Kidney capillary endothelial cell (primary cell): ENCODE results near the gene PTDSS2.

Source experiments
- DNase-seq: peaks from one replicate; pipeline ENCODE4 v3.0.0-alpha.2; 2018; ENCODE audit warnings: low spot score

PTDSS2 gene

GRCh38 chr11:492427-493226 lies 42.5 kb downstream of the PTDSS2 start:
- DNase-seq: no peak

- no peak for DNase-seq
Observed at GRCh38 chr11:494761-495536, 44.9 kb downstream of the PTDSS2 start.

DNA sequence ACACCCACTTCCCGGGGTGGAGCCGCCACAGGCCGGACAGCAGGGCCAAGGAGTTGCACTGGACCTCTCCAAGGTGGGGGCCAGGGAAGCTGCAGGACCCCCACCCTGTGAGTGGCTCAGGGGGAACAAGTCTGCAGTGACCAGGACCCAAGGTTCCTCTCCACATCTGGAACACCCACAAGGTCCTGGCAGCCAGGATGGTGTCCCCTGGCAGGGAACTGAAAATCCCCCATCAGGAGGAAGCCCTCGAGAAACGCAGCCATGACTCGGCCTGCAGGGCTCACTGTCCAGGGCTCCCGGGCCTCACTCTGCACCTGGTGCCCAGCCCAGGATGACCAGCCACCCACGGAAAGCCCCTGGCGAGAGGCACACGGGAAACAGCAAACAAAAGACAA lies 45.5 kb downstream of the PTDSS2 start:
- no peak for DNase-seq

DNA sequence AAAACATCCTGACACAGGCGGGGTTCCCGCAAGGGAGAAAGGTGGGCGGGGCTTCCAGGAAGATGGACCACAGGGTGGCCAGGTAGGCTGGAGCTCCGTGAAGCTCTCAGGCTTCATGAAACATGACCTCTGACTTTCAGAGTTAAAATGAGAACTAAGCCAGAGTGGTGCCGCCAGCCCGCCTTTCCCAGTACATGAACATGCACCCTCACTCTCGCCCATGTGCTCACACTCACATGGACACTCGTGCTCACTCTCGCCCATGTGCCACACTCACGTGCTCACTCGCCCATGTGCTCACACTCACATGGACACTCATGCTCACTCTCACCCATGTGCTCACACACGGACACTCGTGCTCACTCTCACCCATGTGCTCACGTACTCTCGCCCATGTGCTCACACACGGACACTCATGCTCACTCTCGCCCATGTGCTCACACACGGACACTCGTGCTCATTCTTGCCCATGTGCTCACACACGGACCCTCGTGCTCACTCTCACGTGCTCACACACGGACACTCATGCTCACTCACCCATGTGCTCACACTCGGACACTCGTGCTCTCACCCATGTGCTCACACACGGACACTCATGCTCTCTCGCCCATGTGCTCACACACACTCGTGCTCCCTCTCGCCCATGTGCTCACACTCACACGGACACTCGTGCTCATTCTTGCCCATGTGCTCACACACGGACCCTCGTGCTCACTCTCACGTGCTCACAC lies 46.9 kb downstream of the PTDSS2 start:
- no peak for DNase-seq

- no peak for DNase-seq
Observed at GRCh38 chr11:497565-498296, 47.7 kb downstream of the PTDSS2 start.

- no peak for DNase-seq
Observed at GRCh38 chr11:498297-499181, 48.5 kb downstream of the PTDSS2 start.

GRCh38 chr11:499201-500076 lies 49.4 kb downstream of the PTDSS2 start:
- no peak for DNase-seq

DNA sequence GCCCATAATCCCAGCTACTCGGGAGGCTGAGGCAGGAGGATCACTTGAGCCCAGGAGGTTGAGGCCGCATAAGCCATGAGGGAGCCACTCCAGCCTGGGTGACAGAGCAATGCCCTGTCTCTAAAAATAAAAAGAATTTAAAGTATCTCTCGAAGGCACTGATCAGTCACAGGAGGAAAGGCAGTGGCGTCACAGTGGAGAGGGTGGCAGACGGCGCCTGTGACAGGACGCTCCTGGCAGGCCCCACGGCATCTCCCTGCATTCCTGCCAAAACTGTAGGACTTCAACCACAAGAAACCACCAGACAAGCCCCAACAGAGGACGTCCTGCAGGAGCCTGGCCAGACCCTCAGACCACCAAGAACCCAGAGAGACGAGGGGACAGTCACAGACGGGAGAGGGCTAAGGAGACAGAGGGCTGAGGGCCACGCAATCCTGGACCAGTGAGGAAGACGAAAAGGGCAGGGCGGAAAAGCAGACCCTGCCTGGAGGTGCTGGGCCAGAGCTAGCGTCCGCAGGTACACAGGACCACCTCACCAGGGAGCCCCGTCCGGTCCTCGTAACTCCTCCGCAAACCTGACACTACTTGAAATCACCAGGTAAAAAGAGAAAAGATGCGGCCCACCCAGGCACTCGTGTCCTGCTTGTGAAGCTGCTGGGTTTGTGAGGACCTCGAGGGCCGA lies 51.1 kb downstream of the PTDSS2 start:
- no peak for DNase-seq

DNA sequence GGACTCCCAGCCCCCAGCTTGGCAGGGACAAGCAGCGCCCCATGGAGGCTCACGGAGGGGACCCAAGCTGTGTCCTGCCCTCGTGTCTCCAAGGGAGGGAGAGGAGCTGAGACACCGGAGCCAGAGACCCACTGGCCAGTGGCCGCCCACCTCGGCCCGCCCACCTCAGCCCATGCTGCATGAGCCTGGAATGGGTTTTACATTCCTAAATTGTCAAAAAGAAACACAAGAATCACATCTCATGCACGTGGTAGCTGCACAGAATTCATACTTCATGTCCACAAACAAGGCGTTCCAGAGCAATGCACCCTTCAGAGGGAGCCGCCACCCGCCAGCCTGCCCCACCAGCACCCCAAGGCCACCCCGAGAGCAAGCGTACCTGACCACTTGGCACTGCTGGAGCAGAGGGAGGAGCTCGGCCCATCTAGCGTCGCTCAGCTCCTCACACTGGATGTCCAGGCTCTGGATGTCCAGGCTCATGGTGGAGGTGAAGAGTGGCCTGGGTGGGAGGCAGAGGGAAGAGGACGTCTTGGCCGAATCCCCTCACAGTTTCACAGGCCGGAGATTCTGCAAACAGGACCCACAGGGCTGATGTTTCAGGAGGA lies 51.7 kb downstream of the PTDSS2 start:
- no peak for DNase-seq

- no peak for DNase-seq
Observed at GRCh38 chr11:502288-503178, 52.5 kb downstream of the PTDSS2 start.

- no peak for DNase-seq
Observed at GRCh38 chr11:503179-503981, 53.3 kb downstream of the PTDSS2 start.

DNA sequence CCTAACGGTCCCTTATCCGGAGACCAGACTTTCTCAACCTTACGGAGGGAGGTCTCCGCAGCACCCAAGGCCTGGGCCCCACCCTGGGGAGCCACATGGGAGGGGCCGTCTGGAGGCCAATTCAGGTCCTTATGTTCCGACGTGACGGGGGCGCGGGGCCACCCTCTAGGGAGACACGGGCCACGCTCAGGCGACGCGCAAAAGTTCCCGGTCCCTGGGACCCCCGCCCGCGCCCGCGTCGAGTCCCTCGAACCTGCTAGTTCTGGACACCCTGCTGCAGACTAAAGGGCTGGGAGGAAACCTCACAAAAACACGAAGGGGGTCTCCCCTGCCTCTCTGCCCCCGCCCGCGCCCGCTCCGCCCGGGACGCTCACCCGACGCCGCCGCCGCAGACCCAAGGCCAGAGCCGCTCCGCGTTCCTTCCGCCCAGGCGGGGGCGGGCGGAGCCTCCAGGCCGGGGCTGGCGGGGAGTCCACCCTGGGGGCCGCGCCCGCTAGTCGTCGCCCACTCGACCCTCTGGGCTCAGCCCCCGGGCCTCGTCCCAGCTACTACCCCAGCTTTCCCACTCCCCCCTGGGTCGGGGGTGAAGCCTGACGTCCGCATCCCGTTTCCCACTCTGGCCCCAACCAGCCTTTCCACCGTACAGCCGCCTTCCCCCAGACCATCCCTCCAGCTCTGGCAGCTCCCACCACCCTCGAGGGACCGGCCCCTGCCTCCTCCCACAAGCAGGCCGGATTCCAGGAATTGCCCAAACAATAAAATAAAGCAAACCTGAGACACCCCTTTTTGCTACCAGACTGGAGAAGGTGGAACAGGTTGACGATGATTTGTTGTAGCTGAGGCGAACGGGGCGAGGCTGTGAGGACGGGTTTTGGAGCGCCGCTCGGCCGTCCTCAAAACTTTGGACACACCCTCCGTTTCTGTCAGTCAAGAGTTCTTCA lies 54.2 kb downstream of the PTDSS2 start:
- no peak for DNase-seq

- no peak for DNase-seq
Observed at GRCh38 chr11:504994-505344, 54.9 kb downstream of the PTDSS2 start.

GRCh38 chr11:506238-506994 lies 56.3 kb downstream of the PTDSS2 start:
- peak; percentile 93 for DNase-seq

DNA sequence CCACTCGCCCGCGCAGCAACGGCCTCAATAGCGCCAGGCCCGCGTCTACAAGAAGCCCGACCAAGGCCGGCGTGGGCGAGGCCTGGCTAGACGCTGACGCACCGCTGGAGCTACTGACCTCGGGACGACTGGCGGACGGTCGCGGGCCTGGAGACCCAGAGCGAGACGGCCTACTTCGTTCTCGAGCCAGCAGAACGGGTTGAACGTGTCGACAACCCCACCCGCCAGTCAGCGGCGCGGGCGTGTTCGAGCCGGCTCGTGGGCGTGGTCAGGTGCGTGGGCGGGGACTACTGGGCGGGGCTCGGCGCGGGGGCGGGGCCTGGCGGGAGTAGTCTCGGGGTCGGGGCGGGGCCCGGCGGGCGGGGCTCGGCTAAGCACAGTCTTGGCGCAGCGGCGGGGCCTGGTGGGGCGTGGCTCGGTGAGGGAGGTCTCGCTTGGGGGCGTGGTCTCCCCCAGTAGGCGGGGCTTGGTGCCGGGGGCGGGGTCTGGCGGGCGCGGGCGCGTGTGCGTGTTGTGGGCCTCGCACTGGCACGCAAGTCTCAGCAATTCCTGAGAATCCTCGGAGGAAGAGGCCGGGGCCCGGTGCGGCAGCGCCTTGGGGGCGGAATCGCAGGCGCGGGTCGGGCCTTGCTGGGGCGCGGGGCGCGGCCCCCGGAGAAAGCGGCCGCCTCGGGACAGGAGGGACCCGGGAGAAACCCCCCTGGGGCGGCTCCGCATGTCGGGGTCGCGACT lies 57.1 kb downstream of the PTDSS2 start, which contains the start of gene RNH1:
Gene RNH1, minus strand, starts transcription at position 248 of the 732 bp plus-strand sequence. CDS start 5,080 bp downstream, outside the sequence.
- peak; percentile 89 for DNase-seq
